Stimulated activated CD4-positive, alpha-beta T cell treated with anti-CD3 and anti-CD28 coated beads, Interleukin-12 subunit alpha, Interleukin-12 subunit beta, amount 100 ng/mL, for 4 hours (primary cell): ENCODE data around the gene FFAR4.
"Not testable (repeated sequence)": the region's sequence is repeated elsewhere in the genome, so short reads cannot be mapped to it uniquely, and the experiment has no call there.

Source experiments
- DNase-seq: peaks from one replicate; pipeline ENCODE4 v3.0.0-alpha.2; 2020

The FFAR4 gene

GRCh38 chr10:93566435-93567276 lies at the start of gene FFAR4:
Gene FFAR4, plus strand, starts transcription at chr10:93566665. Its CDS starts 56 bp downstream, at chr10:93566721.
- no peak for DNase-seq

DNA sequence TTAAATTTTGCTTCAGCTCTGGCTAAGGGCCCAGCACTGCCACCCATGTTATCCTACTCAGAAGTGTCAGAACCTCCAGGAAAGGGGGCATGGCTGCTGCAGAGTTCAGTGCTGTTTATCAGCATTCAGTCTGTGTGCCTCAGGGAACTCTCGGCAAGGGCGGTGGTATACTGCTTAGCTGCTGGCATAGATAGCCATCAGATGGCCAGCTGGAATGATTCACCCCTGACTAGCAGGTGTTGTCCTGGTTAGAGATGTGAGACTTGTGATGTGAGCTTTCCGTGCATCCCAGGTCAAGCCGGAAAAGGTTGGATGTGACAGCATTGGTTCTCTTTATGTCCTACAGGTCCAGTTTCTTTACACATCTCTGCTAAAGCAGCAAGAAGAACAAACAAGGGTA lies 47.9 kb upstream of the FFAR4 start:
- no peak for DNase-seq

DNA sequence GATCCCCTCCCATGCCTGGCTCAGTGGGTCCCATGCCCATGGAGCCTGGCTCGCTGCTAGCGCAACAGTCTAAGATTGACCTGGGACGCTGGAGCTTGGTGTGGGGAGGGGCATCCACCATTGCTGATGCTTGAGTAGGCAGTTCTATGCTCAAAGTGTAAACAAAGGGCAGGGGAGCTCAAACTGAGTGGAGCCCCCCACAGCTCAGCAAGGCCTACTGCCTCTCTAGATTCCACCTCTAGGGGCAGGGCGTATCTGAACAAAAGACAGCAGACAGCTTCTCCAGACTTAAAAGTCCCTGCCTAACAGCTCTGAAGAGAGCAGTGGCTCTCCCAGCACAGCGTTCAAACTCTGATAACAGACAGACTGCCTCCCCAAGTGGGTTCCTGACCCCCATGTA lies 31.2 kb upstream of the FFAR4 start:
- DNase-seq, result no peak

DNA sequence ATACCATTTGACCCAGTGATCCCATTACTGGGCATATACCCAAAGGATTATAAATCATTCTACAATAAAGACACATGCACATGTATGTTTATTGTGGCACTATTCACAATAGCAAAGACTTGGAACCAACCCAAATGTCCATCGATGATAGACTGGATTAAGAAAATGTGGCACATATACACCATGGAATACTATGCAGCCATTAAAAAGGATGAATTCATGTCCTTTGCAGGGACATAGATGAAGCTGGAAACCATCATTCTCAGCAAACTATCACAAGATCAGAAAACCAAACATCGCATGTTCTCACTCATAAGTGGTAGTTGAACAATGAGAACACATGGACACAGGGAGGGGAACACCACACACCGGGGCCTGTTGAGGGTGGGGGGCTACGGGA lies 25.6 kb upstream of the FFAR4 start:
- DNase-seq, result not testable (repeated sequence)

GRCh38 chr10:93541402-93542357 lies 24.8 kb upstream of the FFAR4 start:
- DNase-seq, result peak; percentile 15

DNA sequence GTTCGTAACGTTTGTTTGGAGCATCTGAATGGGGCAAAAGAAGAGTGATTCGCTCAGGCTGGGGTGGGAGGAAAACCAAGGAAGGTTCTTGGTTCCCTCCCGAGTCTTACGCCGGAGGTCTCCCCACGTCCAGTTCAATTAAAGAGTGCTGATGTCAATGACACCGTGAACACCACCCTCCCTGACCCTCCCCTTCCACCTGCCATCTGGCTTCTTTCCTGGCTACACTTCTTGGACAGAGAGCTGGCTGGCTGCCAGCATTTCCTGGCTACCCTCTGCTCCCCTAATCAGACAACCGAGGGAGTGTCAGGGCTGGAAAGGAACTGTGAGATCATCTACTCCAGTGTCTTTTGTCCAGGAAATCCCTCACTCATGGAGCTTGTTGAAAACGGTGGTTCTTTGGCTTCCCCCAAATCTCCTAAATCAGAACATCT lies 24.1 kb upstream of the FFAR4 start:
- DNase-seq, result no peak

- not testable (repeated sequence) for DNase-seq
Measured at GRCh38 chr10:93546995-93547394, 19.5 kb upstream of the FFAR4 start.

- DNase-seq, result no peak
Measured at GRCh38 chr10:93547522-93547921, 18.9 kb upstream of the FFAR4 start.

GRCh38 chr10:93548376-93549071 lies 17.9 kb upstream of the FFAR4 start:
- DNase-seq, result no peak

DNA sequence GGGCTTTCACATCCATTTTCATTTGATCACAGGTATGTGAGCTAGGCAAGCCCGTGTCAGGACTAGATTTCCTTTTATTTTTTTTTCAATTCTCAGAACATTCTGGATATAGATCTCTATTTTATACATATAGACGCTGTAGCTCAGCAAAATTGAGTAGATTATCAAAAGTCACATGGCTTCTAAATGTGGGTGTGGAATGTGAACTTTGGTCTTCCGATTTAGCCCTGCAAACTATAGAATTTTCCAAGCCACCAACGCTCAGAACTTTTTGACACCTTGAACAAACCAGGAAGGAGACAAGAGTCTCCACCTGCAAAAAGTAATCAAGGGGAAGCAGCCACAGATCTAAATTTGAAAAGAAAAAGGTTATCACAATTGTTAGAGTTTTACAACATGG lies 15.9 kb upstream of the FFAR4 start:
- no peak for DNase-seq

- no peak for DNase-seq
Measured at GRCh38 chr10:93552780-93553179, 13.7 kb upstream of the FFAR4 start.

DNA sequence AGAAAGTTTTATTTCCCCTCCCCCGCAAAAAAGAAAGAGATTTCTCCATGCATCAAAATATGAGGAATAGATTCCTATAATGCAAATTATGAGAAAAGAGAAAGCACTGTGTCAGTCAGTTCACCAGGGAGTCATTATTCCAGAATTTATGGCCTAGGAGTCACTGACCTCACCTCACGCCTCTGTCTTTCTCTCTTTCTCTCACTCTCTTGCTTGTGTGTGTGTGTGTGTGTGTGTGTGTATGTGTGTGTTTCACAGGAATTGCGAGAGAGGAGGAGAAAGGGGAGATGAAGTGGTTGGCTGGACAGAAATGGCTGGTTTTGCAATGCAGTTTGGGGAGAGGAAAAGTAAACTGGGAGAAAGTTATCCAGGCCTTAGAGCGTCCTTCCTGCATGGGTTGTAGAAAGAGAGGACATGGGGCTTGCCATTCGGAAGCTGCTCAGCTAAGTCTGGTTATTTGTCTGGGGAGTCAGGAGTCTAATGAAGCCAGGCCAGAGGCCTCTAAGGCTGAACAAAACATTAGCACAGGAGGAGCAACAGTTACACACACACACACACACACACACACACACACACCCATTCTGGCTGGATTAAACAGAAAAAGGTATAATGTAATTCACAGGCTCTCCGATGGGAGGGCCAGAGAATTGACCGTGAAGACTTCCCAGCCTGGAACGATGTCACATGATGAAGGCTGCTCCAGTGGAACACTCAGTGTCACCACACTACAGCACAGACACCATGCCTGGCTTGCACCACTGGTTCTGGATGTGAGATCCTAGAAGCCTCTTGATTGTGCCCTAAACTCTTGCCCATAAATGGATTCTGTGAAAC lies 12.8 kb upstream of the FFAR4 start:
- no peak for DNase-seq

DNA sequence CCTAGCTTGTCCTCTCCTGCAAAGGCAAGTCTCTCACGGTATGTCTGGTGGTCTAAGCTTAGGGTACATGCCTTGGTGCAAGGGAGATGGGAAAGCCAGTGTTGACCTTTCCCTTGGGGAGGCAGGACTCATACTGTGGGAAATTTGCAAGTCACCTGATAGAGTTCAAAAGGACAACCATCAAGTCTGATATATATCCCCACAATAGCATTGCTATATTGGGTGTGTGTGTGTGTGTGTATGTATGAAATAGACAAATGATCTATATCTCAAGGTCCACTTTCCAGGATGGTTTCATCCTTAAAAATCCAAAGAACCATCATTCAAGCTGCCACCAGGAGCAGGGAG lies 12.2 kb upstream of the FFAR4 start:
- DNase-seq, result no peak

GRCh38 chr10:93554760-93555432 lies 11.6 kb upstream of the FFAR4 start:
- DNase-seq, result peak; percentile 31

DNA sequence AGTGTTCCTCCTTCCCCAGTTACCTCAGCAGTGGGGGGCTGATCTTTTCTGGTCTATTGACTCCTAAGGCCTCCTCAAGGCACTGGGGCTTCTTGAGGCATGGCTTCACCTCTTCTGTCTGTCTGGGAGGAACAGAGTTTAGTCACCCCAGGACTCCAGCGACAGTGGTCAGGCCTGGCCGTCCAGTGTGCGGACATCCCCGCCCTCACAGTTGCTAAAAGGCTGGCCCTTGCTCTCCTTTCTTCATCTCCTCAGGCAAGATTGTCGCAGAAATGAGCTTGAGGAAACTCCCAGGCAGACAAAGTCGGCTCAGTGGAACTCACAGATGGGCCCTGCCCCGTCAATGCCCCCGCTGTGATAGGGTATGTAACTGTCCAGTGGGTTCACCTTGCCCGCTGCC lies 7.0 kb upstream of the FFAR4 start:
- no peak for DNase-seq

GRCh38 chr10:93560541-93560940 lies 5.9 kb upstream of the FFAR4 start:
- no peak for DNase-seq

DNA sequence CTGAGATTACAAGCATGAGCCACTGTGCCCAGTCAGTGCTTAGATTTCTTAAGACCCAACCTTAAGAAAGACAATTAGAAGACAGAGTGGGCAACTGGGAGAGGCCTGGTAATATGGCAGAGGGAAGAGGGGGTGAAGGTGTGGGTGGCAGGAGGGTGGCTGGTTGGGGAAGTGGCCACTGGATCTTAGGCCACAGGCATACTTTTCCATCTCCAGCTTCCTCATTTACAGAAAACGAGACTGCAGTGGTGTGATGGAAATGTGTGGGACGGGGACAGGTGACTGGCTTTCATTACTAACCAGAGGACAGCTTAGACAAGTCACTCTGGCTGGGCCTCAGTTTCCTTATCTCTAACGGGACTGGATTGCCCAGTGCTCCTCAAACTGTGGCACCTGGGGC lies 1.0 kb upstream of the FFAR4 start:
- DNase-seq, result no peak

- no peak for DNase-seq
Measured at GRCh38 chr10:93567277-93568104, 1.0 kb downstream of the FFAR4 start.

- no peak for DNase-seq
Measured at GRCh38 chr10:93568105-93568390, 1.6 kb downstream of the FFAR4 start.

DNA sequence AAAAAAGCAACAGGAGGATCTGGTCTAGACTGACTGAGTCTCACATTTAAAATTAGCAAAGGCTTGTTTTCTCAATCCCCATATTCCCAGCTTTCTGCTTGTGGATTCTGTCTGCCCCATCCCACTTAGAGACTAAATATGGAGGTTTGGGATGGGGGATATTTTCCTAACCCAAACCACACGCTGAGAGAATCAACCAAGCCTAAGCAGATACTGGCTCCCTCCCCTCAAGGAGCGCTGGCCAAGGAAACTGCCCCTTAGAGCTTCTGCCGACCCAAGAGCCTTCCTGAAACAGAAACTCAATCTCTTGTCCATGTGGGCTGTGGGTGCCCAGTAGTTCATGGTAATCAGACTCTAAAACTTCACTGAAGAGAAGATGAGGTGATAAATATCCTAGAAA lies 3.9 kb downstream of the FFAR4 start:
- DNase-seq, result no peak

DNA sequence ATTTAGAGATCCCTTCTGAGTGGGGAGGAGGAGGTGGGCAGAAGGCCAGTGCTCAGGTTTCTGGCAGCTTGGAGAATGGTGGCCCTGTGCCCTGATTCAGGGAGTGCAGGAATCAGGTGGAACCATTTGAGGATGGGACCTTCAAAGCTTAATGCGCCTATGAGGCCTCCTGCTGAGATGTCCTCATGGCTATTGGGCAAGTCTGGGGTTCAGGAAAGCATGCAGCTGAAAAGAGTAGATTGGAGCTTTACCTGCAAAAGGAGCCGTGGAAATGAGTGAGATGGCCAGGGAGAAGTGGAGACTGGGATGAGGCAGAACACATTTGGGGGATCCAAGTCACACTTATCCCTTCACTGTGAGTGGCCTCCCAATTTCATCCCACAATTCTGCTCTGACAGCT lies 6.1 kb downstream of the FFAR4 start:
- no peak for DNase-seq
